ENCODE results near the gene CLIC1.
"Not testable (repeated sequence)": the region's sequence is repeated elsewhere in the genome, so short reads cannot be mapped to it uniquely, and the experiment has no call there.

The CLIC1 gene

DNA sequence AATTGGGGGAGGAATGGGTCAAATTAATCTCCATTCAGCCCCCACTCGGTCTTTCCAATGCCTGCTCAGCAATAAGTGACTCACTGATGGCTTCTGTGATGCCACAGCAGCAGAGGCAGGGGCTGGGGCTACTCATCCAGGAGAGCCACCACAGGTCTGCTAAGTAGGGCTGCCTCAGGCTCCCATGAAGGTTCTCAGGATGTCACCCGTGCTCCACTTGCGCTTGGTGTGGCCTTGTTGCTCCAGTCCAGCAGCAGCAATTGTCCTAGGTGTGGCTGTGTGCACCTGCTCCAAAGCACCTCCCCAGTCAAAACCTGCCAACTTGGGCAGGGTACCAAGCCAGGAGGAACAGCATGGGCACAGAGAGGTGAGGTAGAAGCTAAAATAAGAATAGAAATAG, 14.2 kb downstream of the CLIC1 start:
- DNase-seq (ENCODE audit: low read depth in 2 of 2) = no peak

DNA sequence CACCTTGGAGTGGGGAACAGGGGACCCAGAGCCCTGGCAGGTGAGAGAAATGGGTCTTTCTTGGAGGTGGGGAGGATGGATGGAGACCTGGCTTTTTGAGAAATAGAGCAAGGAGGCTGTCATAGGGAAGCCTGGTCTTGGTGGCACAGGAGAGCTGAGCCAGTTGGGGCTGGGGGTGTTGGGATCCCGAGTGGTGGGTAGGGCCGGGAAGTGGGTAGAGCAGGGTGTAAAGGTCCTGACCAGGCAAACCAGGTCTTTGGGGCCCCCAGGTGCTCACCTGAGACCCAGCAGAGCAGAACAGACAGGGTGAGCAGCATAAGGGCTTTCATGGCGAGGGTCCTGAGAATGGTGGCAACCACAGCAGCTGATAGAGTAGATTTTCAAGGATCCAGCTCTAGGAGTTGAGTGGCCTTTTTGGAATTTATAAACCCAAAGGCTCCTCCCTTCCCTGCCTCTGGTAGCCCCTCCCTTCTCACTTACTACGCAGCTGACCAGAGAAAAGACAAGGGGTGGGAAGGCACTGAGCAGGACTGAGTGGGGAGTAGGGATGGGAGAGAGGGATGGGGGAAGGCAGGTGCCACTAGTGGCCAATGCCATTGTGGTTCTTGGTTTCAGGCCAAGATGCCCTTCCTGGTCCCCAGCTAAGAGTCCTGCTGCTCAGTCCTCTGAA, 14.8 kb downstream of the CLIC1 start, which contains the start of gene LY6G6C:
LY6G6C (minus strand) TSS at position 396 of the 670 bp plus-strand sequence; CDS start at position 329, 67 bp downstream.
- DNase-seq (ENCODE audit: low read depth in 2 of 2) = no peak

- DNase-seq (ENCODE audit: low read depth in 2 of 2) = no peak
Observed at GRCh38 chr6:31720196-31720770, 16.0 kb downstream of the CLIC1 start.

GRCh38 chr6:31719001-31719400, 17.3 kb downstream of the CLIC1 start:
- no peak for DNase-seq (ENCODE audit: low read depth in 2 of 2)

DNA sequence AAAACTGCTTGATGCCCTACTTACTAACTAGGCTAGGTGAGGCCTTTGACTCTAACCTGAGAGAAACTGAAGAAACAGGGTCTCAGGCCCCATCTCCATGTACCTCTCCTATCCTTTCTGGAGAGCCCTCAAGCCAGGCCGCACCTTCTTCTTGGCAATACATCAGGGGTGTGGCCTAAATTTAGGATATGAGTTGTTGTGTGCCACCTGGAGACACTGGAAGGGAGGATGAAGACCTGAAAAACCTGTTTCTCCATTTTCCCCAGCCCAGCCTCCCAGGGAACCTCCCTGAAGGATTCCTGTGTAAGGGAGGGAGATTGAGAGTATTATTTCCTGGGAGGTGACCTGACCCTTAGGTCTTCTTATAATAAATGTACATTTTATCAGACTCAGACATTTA, 18.1 kb downstream of the CLIC1 start:
- no peak for DNase-seq (ENCODE audit: low read depth in 2 of 2)

DNA sequence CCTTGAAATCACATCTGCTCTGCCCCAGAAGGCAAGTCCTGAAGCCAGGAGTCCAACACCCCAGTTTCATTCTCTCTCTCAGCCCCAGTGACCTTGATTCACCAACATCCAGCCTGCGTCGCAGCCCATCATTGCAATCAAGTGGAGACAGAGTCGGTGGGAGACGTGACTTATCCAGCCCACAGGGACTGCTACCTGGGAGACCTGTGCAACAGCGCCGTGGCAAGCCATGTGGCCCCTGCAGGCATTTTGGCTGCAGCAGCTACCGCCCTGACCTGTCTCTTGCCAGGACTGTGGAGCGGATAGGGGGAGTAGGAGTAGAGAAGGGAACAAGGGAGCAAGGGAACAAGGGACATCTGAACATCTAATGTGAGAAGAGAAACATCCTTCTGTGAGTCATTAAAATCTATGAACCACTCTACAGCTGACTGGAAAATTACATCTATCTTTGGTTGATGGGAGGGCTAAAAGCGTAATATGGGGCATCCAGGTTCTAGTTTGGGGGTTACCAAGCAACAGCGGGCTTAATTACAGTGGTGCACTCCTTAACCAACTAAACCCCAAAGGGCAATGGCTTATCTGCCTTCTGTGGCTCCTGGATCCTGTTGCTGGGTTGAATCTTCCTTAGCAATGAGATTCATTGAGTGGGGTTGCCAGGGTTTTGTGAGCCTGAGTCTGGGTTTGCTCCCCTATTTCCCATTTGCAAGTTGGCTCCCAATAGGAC, 18.7 kb downstream of the CLIC1 start:
- no peak for DNase-seq (ENCODE audit: low read depth in 2 of 2)

DNA sequence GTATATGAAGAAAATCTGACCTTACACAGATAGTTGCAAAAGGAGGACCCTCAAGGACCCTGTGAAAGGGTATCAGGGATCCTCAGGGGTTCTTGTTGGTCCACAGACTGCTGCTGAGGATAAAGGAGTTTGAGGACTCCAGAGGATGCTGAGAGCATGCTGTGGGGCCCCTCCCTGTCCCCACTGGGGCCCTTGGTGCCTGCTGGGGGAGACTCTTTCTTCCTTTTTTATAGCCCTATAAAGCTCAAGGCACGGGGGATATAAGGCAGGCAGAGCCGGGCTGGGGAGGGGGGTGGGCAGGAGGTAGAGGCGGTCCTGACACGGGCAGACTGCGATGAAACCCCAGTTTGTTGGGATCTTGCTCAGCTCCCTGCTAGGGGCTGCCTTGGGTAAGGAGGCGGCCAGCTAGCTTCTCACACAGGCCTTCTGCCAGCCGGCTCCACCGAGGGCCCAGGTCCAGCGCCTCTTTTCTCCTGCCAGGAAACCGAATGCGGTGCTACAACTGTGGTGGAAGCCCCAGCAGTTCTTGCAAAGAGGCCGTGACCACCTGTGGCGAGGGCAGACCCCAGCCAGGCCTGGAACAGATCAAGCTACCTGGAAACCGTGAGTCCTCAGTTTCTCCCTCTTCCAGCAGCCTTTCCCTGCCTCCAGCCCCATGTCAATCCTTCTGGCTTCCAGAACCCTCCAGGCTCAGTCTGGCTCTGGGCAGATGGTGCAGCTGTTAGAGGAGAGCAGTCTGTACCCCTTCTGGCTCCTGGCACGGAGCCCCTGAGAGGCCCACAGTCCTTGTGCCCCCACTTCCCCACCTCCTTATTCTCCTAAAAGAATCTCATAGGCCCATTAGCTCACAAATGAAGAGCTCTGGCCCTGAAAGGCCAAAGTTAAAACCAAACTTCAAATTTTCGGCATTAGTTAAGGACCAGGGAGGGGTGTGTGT, 21.0 kb downstream of the CLIC1 start, which contains the start of gene LY6G6D:
LY6G6D (plus strand) TSS at position 327 of the 937 bp plus-strand sequence; CDS start at position 335, 8 bp downstream.
- no peak for DNase-seq (ENCODE audit: low read depth in 2 of 2)

- DNase-seq (ENCODE audit: low read depth in 2 of 2) = no peak
Observed at GRCh38 chr6:31713991-31714684, 22.2 kb downstream of the CLIC1 start.

- no peak for DNase-seq (ENCODE audit: low read depth in 2 of 2)
Observed at GRCh38 chr6:31713465-31713864, 22.9 kb downstream of the CLIC1 start.

DNA sequence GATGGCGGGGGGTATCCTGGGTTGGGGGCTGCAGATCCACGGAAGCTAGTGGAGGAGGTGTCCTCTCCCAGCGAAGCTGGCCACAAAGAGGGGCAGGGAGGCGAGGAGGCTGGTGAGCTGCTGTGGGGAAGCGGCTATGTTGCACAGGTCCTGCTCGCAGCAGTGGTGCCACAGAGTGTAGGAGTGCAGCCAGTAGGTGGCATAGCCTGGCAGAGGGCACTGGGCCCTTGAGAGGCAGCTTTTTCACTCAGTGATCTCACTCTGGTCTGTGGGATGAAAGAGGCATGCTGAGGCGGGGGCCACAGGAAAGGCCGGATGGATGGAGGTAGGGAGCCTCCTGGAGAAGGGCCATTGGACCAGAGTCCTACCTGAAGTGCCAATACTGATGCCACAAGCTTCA, 24.0 kb downstream of the CLIC1 start:
- DNase-seq (ENCODE audit: low read depth in 2 of 2) = no peak

DNA sequence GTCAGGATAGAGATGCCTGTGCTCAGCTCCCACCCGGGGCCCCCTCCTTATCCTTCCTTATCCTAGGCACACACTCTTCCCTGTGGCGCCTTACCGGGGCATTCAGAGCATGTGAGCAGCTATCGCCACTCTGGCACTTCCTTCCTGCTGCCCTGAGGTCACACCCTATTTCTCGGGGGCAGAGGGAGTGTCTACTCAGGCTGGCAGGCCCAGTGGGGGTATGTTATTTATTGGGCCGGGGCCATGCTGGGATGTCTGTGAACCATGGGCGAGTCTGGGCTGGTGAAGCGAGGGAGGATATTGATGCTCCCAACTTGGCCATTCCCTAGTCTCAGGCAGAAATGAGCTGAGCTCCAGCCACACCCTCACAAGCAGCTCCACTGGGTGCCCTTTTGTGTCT, 25.1 kb downstream of the CLIC1 start:
- no peak for DNase-seq (ENCODE audit: low read depth in 2 of 2)

DNA sequence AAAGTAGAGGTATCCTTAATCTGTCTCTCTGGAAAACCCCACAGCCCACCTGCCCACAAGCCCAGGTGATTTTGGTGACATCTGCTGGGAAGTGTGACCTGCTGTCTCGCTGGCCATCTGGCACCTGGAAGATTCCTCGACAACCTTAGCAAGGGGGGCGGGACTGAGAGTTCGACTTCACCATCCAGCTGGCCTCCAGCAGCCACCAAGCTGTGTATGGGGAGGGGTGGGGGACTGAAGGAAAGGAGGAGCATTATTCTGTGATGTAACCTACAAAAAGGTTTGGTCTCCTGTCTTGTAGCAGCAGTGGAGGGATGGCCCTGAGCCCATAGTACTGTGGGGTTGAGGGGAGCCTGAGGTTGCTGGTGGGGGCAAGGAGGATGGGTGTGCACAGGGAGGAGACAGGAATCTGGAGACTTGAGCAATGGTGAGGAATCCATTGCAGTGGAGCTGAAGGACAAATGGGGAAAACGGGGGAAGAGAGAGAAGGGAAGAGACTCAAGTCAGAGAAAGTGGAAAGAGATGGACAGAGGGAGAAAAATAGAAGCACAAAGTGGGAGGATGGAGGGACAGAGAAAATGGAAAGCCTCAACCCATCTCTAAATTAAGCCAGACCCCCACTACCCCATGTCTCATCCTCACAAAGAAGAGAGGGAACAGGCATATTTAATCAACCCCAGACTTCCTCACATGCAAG, 25.7 kb downstream of the CLIC1 start:
- DNase-seq (ENCODE audit: low read depth in 2 of 2) = no peak

GRCh38 chr6:31709157-31709556, 27.2 kb downstream of the CLIC1 start:
- DNase-seq (ENCODE audit: low read depth in 2 of 2) = not testable (repeated sequence)

- DNase-seq (ENCODE audit: low read depth in 2 of 2) = no peak
Observed at GRCh38 chr6:31708224-31708623, 28.1 kb downstream of the CLIC1 start.

GRCh38 chr6:31707701-31708100, 28.6 kb downstream of the CLIC1 start:
- no peak for DNase-seq (ENCODE audit: low read depth in 2 of 2)

- no peak for DNase-seq (ENCODE audit: low read depth in 2 of 2)
Observed at GRCh38 chr6:31706599-31706998, 29.7 kb downstream of the CLIC1 start, which contains the start of gene LY6G6F. Gene LY6G6F, plus strand, starts transcription at chr6:31706866. Its CDS starts 41 bp downstream, at chr6:31706907.

DNA sequence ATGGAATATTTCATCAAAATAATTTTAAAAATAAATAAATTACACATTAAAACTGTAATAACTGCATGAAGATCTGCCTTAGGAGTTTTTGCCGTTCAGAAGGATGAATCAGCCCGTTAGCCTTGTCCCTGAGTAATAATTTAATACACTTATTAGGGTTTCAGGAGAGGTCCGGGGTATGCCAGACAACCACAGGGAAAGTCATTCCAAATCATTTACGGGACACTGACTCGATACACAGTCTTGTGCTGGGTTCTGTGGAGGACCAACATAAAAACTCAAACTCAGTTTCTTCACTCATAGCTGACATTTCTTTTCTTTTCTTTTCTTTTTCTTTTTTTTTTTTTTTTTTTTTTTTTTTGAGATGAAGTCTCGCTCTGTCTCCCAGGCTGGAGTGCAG, 30.4 kb downstream of the CLIC1 start:
- no peak for DNase-seq (ENCODE audit: low read depth in 2 of 2)

GRCh38 chr6:31702819-31703716, 33.3 kb downstream of the CLIC1 start, which contains the start of gene ABHD16A:
Gene ABHD16A, minus strand, starts transcription at chr6:31703324. Its CDS starts 43 bp downstream, at chr6:31703281.
- DNase-seq (ENCODE audit: low read depth in 2 of 2) = peak; percentile 96 to 98

- peak in 1 of 2 donors; percentile 27 for DNase-seq (ENCODE audit: low read depth in 2 of 2)
Observed at GRCh38 chr6:31702405-31702818, 33.9 kb downstream of the CLIC1 start.
